HCT116 (cell line): ENCODE measurements around the gene CUBN. TPM values are rescaled to one million over a fixed set of nuclear protein-coding genes. Genes with fewer than 3 reads are reported as not detected.

Source experiments
- ATAC-seq: fragments of 200-7000 bp; cut with Tn5 transposase; 2 replicates; pipeline ENCODE4 v1.9.1; 2020; ENCODE audit warnings: mild to moderate bottlenecking, moderate library complexity
- BruUV-seq: library from RNA; stranded (reverse); fragments of 400-500 nt; replicated peaks from 2 replicates; lab custom pipeline; 2021; lab: Mats Ljungman, UMichigan
- CTCF ChIA-PET: fragments of 300-600 bp; sonication (Branson Sonifier 250); formaldehyde crosslinking; loops from one replicate; lab custom pipeline; 2021; ENCODE audit warnings: antibody characterized with exemption; lab: Charles Lee
- POLR2A ChIA-PET: fragments of 300-600, 350-600 bp; sonication (Branson Sonifier 250); formaldehyde crosslinking; loops from one replicate; lab custom pipeline; 2021; ENCODE audit warnings: antibody characterized with exemption; lab: Charles Lee
- RAD21 ChIA-PET, 2 experiments: fragments of 300-600 bp; sonication (Branson Sonifier 250); formaldehyde crosslinking; loops; one replicate each; lab custom pipeline; 2023; ENCODE audit warnings: low total read pairs in 2 of 2; ENCODE audit not compliant: uncharacterized antibody in 2 of 2, unreplicated experiment in 2 of 2, low non-redundant PET in 1 of 2; lab: Charles Lee
- DNase-seq: peaks from one replicate; pipeline ENCODE4 v3.0.0-alpha.2; 2010; ENCODE audit warnings: low read depth, low spot score
- H2AFZ ChIP-seq: fragments of 200-600 bp; shearing (Covaris generic), sonication (generic); 2 replicates; pipeline ENCODE4 v1.6.1; 2017; ENCODE audit warnings: low read depth, mixed run types, mixed read lengths, antibody characterized with exemption, low read length; ENCODE audit not compliant: poor library complexity, severe bottlenecking
- H3K27ac ChIP-seq: 2 replicates; pipeline ENCODE4 v1.5.1; 2012; ENCODE audit warnings: low read depth, low read length
- H3K27me3 ChIP-seq: fragments of 200-600 bp; sonication (generic); 2 replicates; pipeline ENCODE4 v1.6.1; 2016; ENCODE audit warnings: mixed run types, low read length, mixed read lengths; ENCODE audit not compliant: insufficient read depth
- H3K36me3 ChIP-seq, 2 experiments: fragments of 200-500 bp in 1 of 2; fragments of 200-600 bp in 1 of 2; sonication (Bioruptor generic) in 1 of 2; sonication (generic) in 1 of 2; 2 replicates each; pipeline versions ENCODE4 v1.5.1 to v1.6.1; 2014 to 2016; ENCODE audit warnings: low read length in 2 of 2, inconsistent platforms in 1 of 2, mixed read lengths in 1 of 2, mixed run types in 1 of 2; ENCODE audit not compliant: insufficient read depth in 2 of 2, control insufficient read depth in 1 of 2
- H3K4me1 ChIP-seq, 2 experiments: fragments of 200-600 bp in 1 of 2; sonication (generic) in 1 of 2; 2 replicates each; pipeline versions ENCODE4 v1.5.1 to v1.6.1; 2012 to 2017; ENCODE audit warnings: low read length in 2 of 2, inconsistent platforms in 1 of 2, mild to moderate bottlenecking in 1 of 2, mixed read lengths in 1 of 2, mixed run types in 1 of 2, moderate library complexity in 1 of 2; ENCODE audit not compliant: insufficient read depth in 2 of 2, control insufficient read depth in 1 of 2
- H3K4me2 ChIP-seq: fragments of 200-600 bp; sonication (generic); 2 replicates; pipeline ENCODE4 v1.6.1; 2017; ENCODE audit warnings: mixed run types, low read length, mixed read lengths
- H3K4me3 ChIP-seq, 2 experiments: fragments of 200-600 bp in 1 of 2; sonication (generic) in 1 of 2; replicated peaks in 1 of 2; 2 replicates each; pipeline ENCODE4 v1.5.1; 2011 to 2016; ENCODE audit warnings: low read length in 2 of 2, control low read depth in 1 of 2, low read depth in 1 of 2, mild to moderate bottlenecking in 1 of 2, mixed read lengths in 1 of 2, mixed run types in 1 of 2
- H3K79me2 ChIP-seq: fragments of 200-600 bp; sonication (generic); 2 replicates; pipeline ENCODE4 v1.6.1; 2017; ENCODE audit warnings: mild to moderate bottlenecking, mixed run types, low read length, moderate library complexity, mixed read lengths; ENCODE audit not compliant: insufficient read depth
- H3K9ac ChIP-seq: fragments of 200-600 bp; sonication (generic); 2 replicates; pipeline ENCODE4 v1.6.1; 2016; ENCODE audit warnings: low read length, mixed read lengths
- H3K9me2 ChIP-seq: fragments of 200-600 bp; sonication (generic), shearing (Covaris generic); 2 replicates; pipeline ENCODE4 v1.6.1; 2017; ENCODE audit warnings: mixed run types, mild to moderate bottlenecking, moderate library complexity; ENCODE audit not compliant: insufficient read depth
- H3K9me3 ChIP-seq, 2 experiments: fragments of 200-500 bp in 1 of 2; fragments of 200-600 bp in 1 of 2; sonication (Bioruptor generic) in 1 of 2; sonication (generic) in 1 of 2; 2 replicates each; pipeline ENCODE4 v1.6.1; 2014 to 2017; ENCODE audit warnings: low read length in 2 of 2, mixed read lengths in 2 of 2, inconsistent platforms in 1 of 2, low read depth in 1 of 2, mild to moderate bottlenecking in 1 of 2, mixed run types in 1 of 2, moderate library complexity in 1 of 2; ENCODE audit not compliant: control insufficient read depth in 1 of 2, insufficient read depth in 1 of 2
- H4K20me1 ChIP-seq: fragments of 200-600 bp; sonication (generic), shearing (Covaris generic); 2 replicates; pipeline ENCODE4 v1.6.1; 2017; ENCODE audit warnings: mixed run types, mild to moderate bottlenecking, moderate library complexity; ENCODE audit not compliant: insufficient read depth
- ATF3 ChIP-seq: IDR thresholded peaks from 2 replicates; pipeline ENCODE4 v1.6.1; 2012
- CBX3 ChIP-seq: IDR thresholded peaks from 2 replicates; pipeline ENCODE4 v1.6.1; 2012; ENCODE audit warnings: low read depth
- CEBPB ChIP-seq: IDR thresholded peaks from 2 replicates; pipeline ENCODE4 v1.6.1; 2012; ENCODE audit warnings: low read depth
- CTCF ChIP-seq, 3 experiments: fragments of 200-600 bp in 1 of 3; sonication (generic) in 1 of 3; IDR thresholded peaks in 2 of 3; conservative IDR thresholded peaks in 1 of 3; 2 replicates each; pipeline ENCODE4 v1.5.1; 2012 to 2017; ENCODE audit warnings: low read depth in 2 of 3, low read length in 2 of 3, antibody characterized with exemption in 1 of 3, borderline replicate concordance in 1 of 3, control low read depth in 1 of 3, mild to moderate bottlenecking in 1 of 3, mixed read lengths in 1 of 3, mixed run types in 1 of 3, moderate library complexity in 1 of 3; ENCODE audit not compliant: insufficient read depth in 1 of 3
- ELF1 ChIP-seq: IDR thresholded peaks from 2 replicates; pipeline ENCODE4 v1.6.1; 2012; ENCODE audit warnings: low read depth, borderline replicate concordance
- JUND ChIP-seq: IDR thresholded peaks from 2 replicates; pipeline ENCODE4 v1.6.1; 2012
- RAD21 ChIP-seq: IDR thresholded peaks from 2 replicates; pipeline ENCODE4 v1.6.1; 2012; ENCODE audit warnings: low read depth, mild to moderate bottlenecking
- SIN3A ChIP-seq: IDR thresholded peaks from 2 replicates; pipeline ENCODE4 v1.6.1; 2012; ENCODE audit warnings: low read depth
- SP1 ChIP-seq: IDR thresholded peaks from 2 replicates; pipeline ENCODE4 v1.6.1; 2012; ENCODE audit warnings: low read depth
- SRF ChIP-seq: IDR thresholded peaks from 2 replicates; pipeline ENCODE4 v1.6.1; 2012; ENCODE audit warnings: low read depth
- TCF7L2 ChIP-seq: IDR thresholded peaks from 2 replicates; pipeline ENCODE4 v1.7.0; 2011; ENCODE audit warnings: borderline replicate concordance, inconsistent platforms; ENCODE audit not compliant: insufficient read depth, insufficient read length; ENCODE audit errors: extremely low read depth
- ZBTB33 ChIP-seq: IDR thresholded peaks from 2 replicates; pipeline ENCODE4 v1.6.1; 2011; ENCODE audit warnings: mild to moderate bottlenecking, low read length, moderate library complexity; ENCODE audit not compliant: insufficient replicate concordance; ENCODE audit errors: extremely low read depth
- ZFX ChIP-seq: fragments of 450-650 bp; IDR thresholded peaks from 2 replicates; pipeline ENCODE4 v1.6.1; 2017
- ZNF274 ChIP-seq: fragments of 200-500 bp; sonication (Bioruptor generic); IDR thresholded peaks from 2 replicates; pipeline ENCODE4 v1.6.1; 2014; ENCODE audit warnings: mild to moderate bottlenecking, low read depth, low read length, inconsistent platforms
- intact Hi-C: fragments of 100-400 bp; cut with micrococcal nuclease; formaldehyde crosslinking; loops from 2 replicates; pipeline ENCODE4 v1.10.0; 2022
- total RNA-seq: library from RNA; stranded (reverse); gene quantifications from one replicate; pipeline ENCODE4 v1.2.1, GENCODE V29; 2021; ENCODE audit not compliant: unreplicated experiment
- TF ChIP-seq, protein P1 (sequence below): IDR thresholded peaks from 2 replicates; pipeline ENCODE4 v1.6.1; 2012
- TF ChIP-seq, protein P2 (sequence below): IDR thresholded peaks from 2 replicates; pipeline ENCODE4 v1.6.1; 2012; ENCODE audit warnings: low read depth

The CUBN gene
- total RNA-seq, 1 experiment from 2014 or later = 1.2 TPM

- no peak for ATAC-seq
Measured at GRCh38 chr10:17138460-17139042, 8.9 kb upstream of the CUBN start.

More at GRCh38 chr10:17138460-17139042, 8.9 kb upstream of the CUBN start:
- no peaks in the 10 kb centered on the region for H3K27me3 ChIP-seq
- no peak overlapping the region for H2AFZ ChIP-seq
- DNase-seq = no peak
- H3K4me1 ChIP-seq = no peaks in the 10 kb centered on the region; a peak in 1 of 4 replicates
- H3K4me2 ChIP-seq = no peak overlapping the region
- H3K4me3 ChIP-seq = no peak overlapping the region
- H3K27ac ChIP-seq = no peak overlapping the region
- POLR2A ChIA-PET = interaction anchor here (0.6 kb wide), 1 partner anchor 155 kb away, joined by 3 read pairs; no protein-coding TSS in a partner anchor
- no peaks in the 10 kb centered on the region for H3K36me3 ChIP-seq
- no peak overlapping the region for H3K9ac ChIP-seq
- no peaks in the 10 kb centered on the region for H3K9me2 ChIP-seq
- intact Hi-C loops = no loop called here
- CTCF ChIA-PET = no interaction called here
- no peaks in the 10 kb centered on the region for H3K79me2 ChIP-seq
- TF ChIP-seq RAD21 (no peak), ZFX (no peak), ZBTB33 (no peak), SRF (no peak), ZNF274 (no peak), JUND (no peak), SP1 (no peak), ELF1 (no peak), TCF7L2 (no peak), SIN3A (no peak), ATF3 (no peak), CEBPB (no peak), CTCF (IDR thresholded peaks at IDR 0.05 in 2 of 3, conservative IDR thresholded peaks at IDR 0.05 in 1 of 3; ENCODE audit: borderline replicate concordance in 1 of 3, insufficient read depth in 1 of 3, low read depth in 2 of 3, low read length in 2 of 3) (no peak), CBX3 (no peak)
- TF ChIP-seq, protein P1, sequence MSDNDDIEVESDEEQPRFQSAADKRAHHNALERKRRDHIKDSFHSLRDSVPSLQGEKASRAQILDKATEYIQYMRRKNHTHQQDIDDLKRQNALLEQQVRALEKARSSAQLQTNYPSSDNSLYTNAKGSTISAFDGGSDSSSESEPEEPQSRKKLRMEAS = no peak
- TF ChIP-seq, protein P2, sequence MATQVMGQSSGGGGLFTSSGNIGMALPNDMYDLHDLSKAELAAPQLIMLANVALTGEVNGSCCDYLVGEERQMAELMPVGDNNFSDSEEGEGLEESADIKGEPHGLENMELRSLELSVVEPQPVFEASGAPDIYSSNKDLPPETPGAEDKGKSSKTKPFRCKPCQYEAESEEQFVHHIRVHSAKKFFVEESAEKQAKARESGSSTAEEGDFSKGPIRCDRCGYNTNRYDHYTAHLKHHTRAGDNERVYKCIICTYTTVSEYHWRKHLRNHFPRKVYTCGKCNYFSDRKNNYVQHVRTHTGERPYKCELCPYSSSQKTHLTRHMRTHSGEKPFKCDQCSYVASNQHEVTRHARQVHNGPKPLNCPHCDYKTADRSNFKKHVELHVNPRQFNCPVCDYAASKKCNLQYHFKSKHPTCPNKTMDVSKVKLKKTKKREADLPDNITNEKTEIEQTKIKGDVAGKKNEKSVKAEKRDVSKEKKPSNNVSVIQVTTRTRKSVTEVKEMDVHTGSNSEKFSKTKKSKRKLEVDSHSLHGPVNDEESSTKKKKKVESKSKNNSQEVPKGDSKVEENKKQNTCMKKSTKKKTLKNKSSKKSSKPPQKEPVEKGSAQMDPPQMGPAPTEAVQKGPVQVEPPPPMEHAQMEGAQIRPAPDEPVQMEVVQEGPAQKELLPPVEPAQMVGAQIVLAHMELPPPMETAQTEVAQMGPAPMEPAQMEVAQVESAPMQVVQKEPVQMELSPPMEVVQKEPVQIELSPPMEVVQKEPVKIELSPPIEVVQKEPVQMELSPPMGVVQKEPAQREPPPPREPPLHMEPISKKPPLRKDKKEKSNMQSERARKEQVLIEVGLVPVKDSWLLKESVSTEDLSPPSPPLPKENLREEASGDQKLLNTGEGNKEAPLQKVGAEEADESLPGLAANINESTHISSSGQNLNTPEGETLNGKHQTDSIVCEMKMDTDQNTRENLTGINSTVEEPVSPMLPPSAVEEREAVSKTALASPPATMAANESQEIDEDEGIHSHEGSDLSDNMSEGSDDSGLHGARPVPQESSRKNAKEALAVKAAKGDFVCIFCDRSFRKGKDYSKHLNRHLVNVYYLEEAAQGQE = no peak
- H4K20me1 ChIP-seq = no peaks in the 10 kb centered on the region
- RAD21 ChIA-PET = no interaction called here
- no peaks in the 10 kb centered on the region for H3K9me3 ChIP-seq
- BruUV-seq = no TSS peak
